K562 (cell line): ENCODE results near the gene NAP1L4. TPM values are rescaled to one million over a fixed set of nuclear protein-coding genes. Genes with fewer than 3 reads are reported as not detected.

Source experiments
- ATAC-seq: fragments of 200-7000 bp; cut with Tn5 transposase; 3 replicates; pipeline ENCODE4 v1.9.1; 2020; ENCODE audit warnings: moderate library complexity
- BruUV-seq: library from RNA; stranded (reverse); fragments of 400-500 nt; replicated peaks from 2 replicates; lab custom pipeline; 2021; lab: Mats Ljungman, UMichigan
- CTCF ChIA-PET: fragments of 300-600 bp; formaldehyde crosslinking; extraction: SDS; loops from one replicate; lab custom pipeline; 2021; ENCODE audit warnings: low intra/inter-chr PET ratio; lab: Yijun Ruan, JAX
- POLR2A ChIA-PET: fragments of 300-600, 350-650 bp; sonication (Branson Sonifier 250); formaldehyde crosslinking; extraction: SDS; loops from one replicate; lab custom pipeline; 2021; ENCODE audit warnings: antibody characterized with exemption, inconsistent platforms; lab: Yijun Ruan, JAX
- DNase-seq, 4 experiments: peaks; one replicate each; pipeline versions ENCODE4 v3.0.0 to v3.0.0-alpha.2; 2011 to 2018; ENCODE audit warnings: low spot score in 3 of 4, mixed read lengths in 3 of 4; ENCODE audit errors: extremely low read depth in 1 of 4
- FAIRE-seq: peaks from 2 replicates; lab custom pipeline; 2011; peaks lifted over from hg19 to GRCh38; lab: Jason Lieb, UNC
- H2AFZ ChIP-seq: 2 replicates; pipeline ENCODE4 v1.6.0; 2011; ENCODE audit warnings: low read depth, low read length, control low read depth, inconsistent platforms
- H3K27ac ChIP-seq: fragments of 200-600 bp; 3 replicates; pipeline ENCODE4 v1.8.0; 2011; ENCODE audit warnings: low read depth, mild to moderate bottlenecking, control low read depth, inconsistent platforms, low read length, moderate library complexity, mixed read lengths; ENCODE audit errors: extremely low read depth
- H3K27me3 ChIP-seq, 2 experiments: fragments of 300-600 bp in 1 of 2; 2 replicates in 1 of 2; 3 replicates in 1 of 2; pipeline versions ENCODE4 v1.6.0 to v1.8.0; 2011; ENCODE audit warnings: inconsistent platforms in 2 of 2, low read length in 2 of 2, mild to moderate bottlenecking in 1 of 2, mixed read lengths in 1 of 2, moderate library complexity in 1 of 2; ENCODE audit not compliant: control insufficient read depth in 2 of 2, insufficient read depth in 2 of 2
- H3K36me3 ChIP-seq: fragments of 300-600 bp; 3 replicates; pipeline ENCODE4 v1.8.0; 2011; ENCODE audit warnings: mild to moderate bottlenecking, low read length, inconsistent platforms; ENCODE audit not compliant: control insufficient read depth, insufficient read depth
- H3K4me1 ChIP-seq, 2 experiments: fragments of 200-600 bp in 1 of 2; replicated peaks in 1 of 2; 2 replicates in 1 of 2; 3 replicates in 1 of 2; pipeline versions ENCODE4 v1.5.1 to v1.8.0; 2011; ENCODE audit warnings: inconsistent platforms in 2 of 2, low read length in 2 of 2, mild to moderate bottlenecking in 1 of 2, mixed read lengths in 1 of 2, moderate library complexity in 1 of 2; ENCODE audit not compliant: control insufficient read depth in 2 of 2, insufficient read depth in 2 of 2
- H3K4me2 ChIP-seq: 2 replicates; pipeline ENCODE4 v1.6.1; 2011; ENCODE audit warnings: low read length, control low read depth, inconsistent platforms, mixed read lengths; ENCODE audit not compliant: insufficient read depth
- H3K4me3 ChIP-seq: fragments of 200-600 bp; sonication (generic), shearing (Covaris generic); 2 replicates; pipeline ENCODE4 v1.5.1; 2016; ENCODE audit warnings: control low read depth, inconsistent platforms
- H3K79me2 ChIP-seq: fragments of 200-600 bp; 3 replicates; pipeline ENCODE4 v1.8.0; 2011; ENCODE audit warnings: low read length, inconsistent platforms; ENCODE audit not compliant: control insufficient read depth, insufficient read depth
- H3K9ac ChIP-seq, 2 experiments: 2 replicates each; pipeline versions ENCODE4 v1.6.0 to v1.6.1; 2011; ENCODE audit warnings: low read depth in 2 of 2, low read length in 2 of 2, control low read depth in 1 of 2, inconsistent platforms in 1 of 2, mild to moderate bottlenecking in 1 of 2, mixed read lengths in 1 of 2; ENCODE audit not compliant: insufficient read depth in 1 of 2
- H3K9me1 ChIP-seq: one replicate; pipeline ENCODE4 v1.6.0; 2011; ENCODE audit warnings: inconsistent platforms, mild to moderate bottlenecking, low read length, moderate library complexity; ENCODE audit not compliant: control insufficient read depth, insufficient read depth
- H3K9me3 ChIP-seq: replicated peaks from 2 replicates; pipeline ENCODE4 v1.5.1; 2011; ENCODE audit warnings: low read depth, low read length, inconsistent platforms; ENCODE audit not compliant: control insufficient read depth, insufficient read depth
- H4K20me1 ChIP-seq: replicated peaks from 2 replicates; pipeline ENCODE4 v1.6.1; 2011; ENCODE audit warnings: low read length, inconsistent platforms, mixed read lengths; ENCODE audit not compliant: control insufficient read depth, insufficient read depth
- CXXC5 ChIP-seq: fragments of 250-450 bp; sonication (Bioruptor Pico); IDR thresholded peaks from 2 replicates; pipeline ENCODE4 v1.8.0; 2022; ENCODE audit warnings: inconsistent platforms, mild to moderate bottlenecking, moderate library complexity
- EHMT2 ChIP-seq: fragments of 450-650 bp; IDR thresholded peaks from 2 replicates; pipeline ENCODE4 v1.6.1; 2018; ENCODE audit warnings: antibody characterized with exemption
- GABPB2 ChIP-seq: fragments of 250-450 bp; sonication (Bioruptor Pico); conservative IDR thresholded peaks from 2 replicates; pipeline ENCODE4 v1.5.1; 2021; ENCODE audit warnings: mild to moderate bottlenecking
- HDAC1 ChIP-seq, 2 experiments: fragments of 450-650 bp; IDR thresholded peaks; 2 replicates each; pipeline ENCODE4 v1.6.1; 2016 to 2017; ENCODE audit warnings: inconsistent platforms in 1 of 2, mild to moderate bottlenecking in 1 of 2, moderate library complexity in 1 of 2
- HMG20B ChIP-seq: fragments of 250-450 bp; sonication (Bioruptor Pico); IDR thresholded peaks from 2 replicates; pipeline ENCODE4 v1.5.0; 2021; ENCODE audit warnings: mild to moderate bottlenecking
- KAT7 ChIP-seq: sonication (generic); formaldehyde crosslinking; IDR thresholded peaks from 2 replicates; pipeline ENCODE4 v1.8.0; 2022; ENCODE audit warnings: missing genetic modification reagents, mild to moderate bottlenecking, borderline replicate concordance
- MECOM ChIP-seq: fragments of 250-450 bp; sonication (Bioruptor Pico); IDR thresholded peaks from 2 replicates; pipeline ENCODE4 v1.8.0; 2022; ENCODE audit warnings: inconsistent platforms
- NRF1 ChIP-seq, 2 experiments: fragments of 450-650 bp; IDR thresholded peaks in 1 of 2; conservative IDR thresholded peaks in 1 of 2; 2 replicates each; pipeline ENCODE4 v1.6.1; 2014; ENCODE audit warnings: mild to moderate bottlenecking in 2 of 2
- PCBP1 ChIP-seq: fragments of 200-400 bp; formaldehyde crosslinking; IDR thresholded peaks from 2 replicates; pipeline ENCODE4 v1.6.1; 2018; ENCODE audit warnings: mild to moderate bottlenecking, low read depth, low read length; ENCODE audit not compliant: poor library complexity, severe bottlenecking
- PRPF4 ChIP-seq: fragments of 200-400 bp; formaldehyde crosslinking; IDR thresholded peaks from one replicate; pipeline ENCODE4 v1.6.1; 2017; ENCODE audit warnings: low read length, low read depth, mild to moderate bottlenecking; ENCODE audit not compliant: insufficient read depth, poor library complexity, severe bottlenecking
- RBM15 ChIP-seq: fragments of 200-400 bp; formaldehyde crosslinking; IDR thresholded peaks from 2 replicates; pipeline ENCODE4 v1.6.1; 2018; ENCODE audit warnings: mild to moderate bottlenecking, low read length, moderate library complexity; ENCODE audit not compliant: insufficient read depth
- SRF ChIP-seq, 2 experiments: fragments of 250-450, 450-650 bp in 1 of 2; sonication (Bioruptor Pico) in 1 of 2; sonication (generic) in 1 of 2; formaldehyde crosslinking; IDR thresholded peaks; 2 replicates each; pipeline versions ENCODE4 v1.5.0 to v1.5.1; 2020 to 2022; ENCODE audit warnings: mild to moderate bottlenecking in 1 of 2, missing genetic modification reagents in 1 of 2
- TGIF2 ChIP-seq: sonication (generic); formaldehyde crosslinking; IDR thresholded peaks from 2 replicates; pipeline ENCODE4 v1.8.1; 2022; ENCODE audit warnings: mild to moderate bottlenecking, missing genetic modification reagents, moderate library complexity
- ZC3H11A ChIP-seq: IDR thresholded peaks from 2 replicates; pipeline ENCODE4 v1.6.1; 2012; ENCODE audit warnings: low read depth, low read length, improper control_type of control experiment
- ZNF224 ChIP-seq: sonication (generic); formaldehyde crosslinking; IDR thresholded peaks from 2 replicates; pipeline ENCODE4 v1.8.0; 2022; ENCODE audit warnings: mild to moderate bottlenecking, missing genetic modification reagents
- ZNF311 ChIP-seq: fragments of 250-450 bp; sonication (Bioruptor Pico); IDR thresholded peaks from 2 replicates; pipeline ENCODE4 v1.4.0; 2020; ENCODE audit warnings: mild to moderate bottlenecking, moderate library complexity
- ZNF444 ChIP-seq: fragments of 250-450 bp; sonication (Bioruptor Pico); IDR thresholded peaks from 2 replicates; pipeline ENCODE4 v1.4.0; 2020; ENCODE audit warnings: mild to moderate bottlenecking, moderate library complexity
- WGBS: fragments of 100-300 bp; shearing (Covaris generic); methylation state at CpG from one replicate; pipeline ENCODE4 v1.1.6; 2016; ENCODE audit warnings: low coverage, mixed read lengths; ENCODE audit not compliant: insufficient coverage; ENCODE audit errors: missing lambda C conversion rate; 5-methylcytosine and 5-hydroxymethylcytosine counted together
- in situ Hi-C: fragments of 300-500 bp; cut with MboI; formaldehyde crosslinking; loops from 4 replicates; pipeline ENCODE4 v1.15.0; 2018; ENCODE audit warnings: inconsistent platforms, mixed read lengths
- intact Hi-C: fragments of 100-400 bp; cut with micrococcal nuclease; formaldehyde crosslinking; loops from 2 replicates; pipeline ENCODE4 v1.14.2; 2022
- polyA plus RNA-seq, 8 experiments: library from polyadenylated mRNA; depleted of rRNA in 4 of 8; stranded (reverse) in 5 of 8; unstranded in 3 of 8; fragments of >200 nt; fragmentation: Nextera tagmentation in 2 of 8; fragmentation: Illumina TruSeq in 1 of 8; extraction: Ambion mirVana in 2 of 8; extraction: Trizol in 1 of 8; gene quantifications; 2 replicates each; pipeline versions ENCODE4 v1.2.1 to v1.2.3, GENCODE V29; 2011 to 2014; ENCODE audit warnings: inconsistent platforms in 1 of 8, missing spikeins in 1 of 8
- total RNA-seq, 7 experiments: library from RNA; depleted of rRNA in 6 of 7; stranded (reverse); fragments of >200 nt in 6 of 7; fragmentation: Illumina TruSeq in 2 of 7; extraction: Trizol in 2 of 7; gene quantifications; 2 replicates each; pipeline versions ENCODE4 v1.2.1 to v1.2.3, GENCODE V29; 2011 to 2021; ENCODE audit warnings: low replicate concordance in 1 of 7

The NAP1L4 gene
- total and polyA plus RNA-seq, 9 of the 15 experiments (the other 6 are each of a cell fraction or from before 2014, with no cell fraction given), result 34.1 to 237 (median 179) TPM

DNA sequence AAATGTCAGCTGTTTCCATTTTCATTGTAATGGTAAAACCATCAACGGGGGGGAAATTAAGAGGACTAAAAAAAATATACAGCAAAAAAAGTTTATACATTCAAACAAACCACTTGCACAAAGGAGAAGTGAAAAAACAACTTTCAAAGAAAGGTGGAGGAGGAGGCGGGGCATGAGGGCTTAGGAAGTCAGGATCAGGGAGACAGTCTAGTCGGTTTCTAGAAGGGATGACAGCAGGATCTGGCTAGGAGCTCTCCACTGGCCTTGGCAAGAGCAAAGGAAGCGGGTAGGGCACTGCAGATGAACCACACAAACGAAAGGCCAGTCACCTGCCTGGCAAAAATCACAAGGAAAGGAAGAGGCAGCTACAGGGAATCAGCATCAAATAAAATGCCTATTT lies 31.0 kb downstream of the NAP1L4 start:
- WGBS, result 89% methylated on average over 5 of the region's 5 CpGs
- ChIA-PET CTCF (no interaction called here), POLR2A (interaction anchor here (0.7 to 1.7 kb wide), 3 partner anchors 8 to 19 kb away, joined by 3 to 6 read pairs (median 4); no protein-coding TSS in a partner anchor)
- TF ChIP-seq EHMT2 (no peak), TGIF2 (no peak), ZC3H11A (no peak)
- H3K9me1 ChIP-seq, result no peaks in the 10 kb centered on the region
- peaks cover 20% of the 10 kb centered on the region for H4K20me1 ChIP-seq
- no peak overlapping the region for H3K9ac ChIP-seq
- intact Hi-C loops (no loop called here), in situ Hi-C loops (no loop called here)
- ATAC-seq, result no peak
- no peaks in the 10 kb centered on the region for H3K9me3 ChIP-seq
- no peak overlapping the region for H2AFZ ChIP-seq
- H3K27me3 ChIP-seq, result no peaks in the 10 kb centered on the region
- no peaks in the 10 kb centered on the region for H3K4me1 ChIP-seq
- peaks cover 98% of the 10 kb centered on the region for H3K36me3 ChIP-seq
- DNase-seq, result no peak
- no peak overlapping the region for H3K27ac ChIP-seq
- H3K79me2 ChIP-seq, result peaks cover 43% of the 10 kb centered on the region
- no peak overlapping the region for H3K4me2 ChIP-seq
- no peak overlapping the region for H3K4me3 ChIP-seq
- FAIRE-seq, result no peak
- BruUV-seq, result no TSS peak

DNA sequence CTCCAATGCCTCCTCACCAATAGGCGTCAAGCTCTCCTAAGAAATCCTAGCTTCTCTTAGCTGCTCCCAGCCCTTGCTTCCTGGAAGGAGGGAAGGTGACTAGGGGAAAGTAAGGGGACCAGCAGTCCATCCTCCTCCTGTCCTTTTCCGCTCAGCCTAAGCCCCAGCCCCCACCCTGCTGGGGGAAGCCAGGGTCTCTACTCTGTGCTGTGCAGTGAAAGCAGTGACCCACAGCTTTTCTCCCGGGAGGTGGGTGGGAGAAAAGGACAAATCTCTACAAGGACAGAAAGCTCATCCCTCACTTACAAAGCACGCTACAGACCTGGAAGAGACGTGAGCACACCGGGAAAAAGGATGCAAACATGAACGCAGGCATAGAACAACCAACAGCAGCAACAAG lies 32.0 kb downstream of the NAP1L4 start:
- H3K9ac ChIP-seq, result no peak overlapping the region
- H3K4me3 ChIP-seq, result no peak overlapping the region
- no peaks in the 10 kb centered on the region for H3K9me3 ChIP-seq
- no TSS peak for BruUV-seq
- H3K79me2 ChIP-seq, result peaks cover 39% of the 10 kb centered on the region
- no peaks in the 10 kb centered on the region for H3K9me1 ChIP-seq
- TF ChIP-seq HDAC1 (IDR thresholded peaks at IDR 0.05) (no peak), NRF1 (conservative IDR thresholded peaks at IDR 0.05 in 1 of 2, IDR thresholded peaks at IDR 0.05 in 1 of 2) (no peak), ZNF444 (CRISPR knock-in tag) (no peak), KAT7 (CRISPR knock-in tag) (no peak), ZNF311 (CRISPR knock-in tag) (no peak), RBM15 (no peak), SRF (CRISPR knock-in tag; IDR thresholded peaks at IDR 0.05) (no peak), MECOM (CRISPR knock-in tag) (no peak), PRPF4 (no peak), GABPB2 (CRISPR knock-in tag) (no peak), ZNF224 (CRISPR knock-in tag) (no peak), PCBP1 (no peak), CXXC5 (CRISPR knock-in tag) (no peak), HMG20B (CRISPR knock-in tag) (no peak)
- DNase-seq (no peak), FAIRE-seq (no peak), ATAC-seq (no peak)
- WGBS, result 95% methylated on average over 7 of the region's 7 CpGs
- no peak overlapping the region for H2AFZ ChIP-seq
- peaks cover 24% of the 10 kb centered on the region for H4K20me1 ChIP-seq
- no peaks in the 10 kb centered on the region; a peak in 1 of 5 replicates for H3K4me1 ChIP-seq
- no peaks in the 10 kb centered on the region for H3K27me3 ChIP-seq
- ChIA-PET CTCF (no interaction called here), POLR2A (no interaction called here)
- H3K4me2 ChIP-seq, result no peak overlapping the region
- intact Hi-C loops, result no loop called here
- no peak overlapping the region for H3K27ac ChIP-seq
- peaks cover 98% of the 10 kb centered on the region for H3K36me3 ChIP-seq
- in situ Hi-C loops, result no loop called here
